ENCODE data around the gene GNB1L.

GNB1L gene

DNA sequence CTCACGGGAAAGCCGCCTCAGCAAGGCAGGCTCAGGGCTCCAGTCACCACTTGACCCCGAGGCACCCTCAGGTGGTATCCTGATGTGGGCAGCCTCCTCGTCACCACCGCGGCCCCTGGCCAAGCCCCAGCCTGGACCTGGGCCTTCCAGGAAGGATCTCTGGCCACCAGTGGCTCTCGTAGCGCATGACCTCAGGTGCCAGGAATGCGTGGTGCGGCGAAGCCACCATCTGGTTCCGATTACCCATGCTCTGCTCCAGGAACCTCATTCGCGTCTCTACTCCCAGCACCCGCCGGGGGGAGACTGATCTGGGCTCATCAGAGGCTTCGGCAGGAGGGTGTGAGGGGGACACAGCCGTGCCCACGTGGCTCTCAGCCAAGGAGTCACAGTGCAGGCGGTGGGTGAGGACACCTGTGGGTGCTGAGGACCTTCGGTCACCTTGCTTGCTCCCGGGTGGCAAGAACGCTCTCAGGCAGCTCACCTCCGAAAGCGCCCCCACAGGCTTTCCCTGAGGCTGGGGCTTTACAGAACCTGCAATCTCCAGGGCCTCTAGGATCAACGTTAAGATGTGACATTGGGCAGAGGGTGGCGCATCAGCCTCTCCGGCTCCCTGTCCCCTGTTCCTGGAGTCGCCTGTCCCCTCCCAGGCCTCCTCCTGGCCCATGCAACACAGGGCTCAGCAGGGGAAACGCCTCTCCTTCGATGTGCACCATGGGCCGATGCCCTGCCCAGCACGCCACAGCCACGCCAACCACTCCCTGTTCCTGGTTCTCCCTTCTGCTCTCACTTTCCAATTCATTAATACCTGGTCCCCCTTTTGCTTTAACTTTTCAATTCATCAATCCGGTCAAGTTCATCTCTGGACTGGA is 55.1 kb downstream of the GNB1L start:
- DNase-seq (ENCODE audit: low read depth in 1 of 2, low spot score in 1 of 2): no peak
- Histone ChIP-seq H3K27ac (replicated peaks) (no peak overlapping the region), H3K4me3 (replicated peaks; ENCODE audit: insufficient read depth, low read length) (no peak overlapping the region), H3K27me3 (ENCODE audit: insufficient read depth, poor library complexity, severe bottlenecking) (no peaks in the 10 kb centered on the region)
- TF ChIP-seq, protein P1, sequence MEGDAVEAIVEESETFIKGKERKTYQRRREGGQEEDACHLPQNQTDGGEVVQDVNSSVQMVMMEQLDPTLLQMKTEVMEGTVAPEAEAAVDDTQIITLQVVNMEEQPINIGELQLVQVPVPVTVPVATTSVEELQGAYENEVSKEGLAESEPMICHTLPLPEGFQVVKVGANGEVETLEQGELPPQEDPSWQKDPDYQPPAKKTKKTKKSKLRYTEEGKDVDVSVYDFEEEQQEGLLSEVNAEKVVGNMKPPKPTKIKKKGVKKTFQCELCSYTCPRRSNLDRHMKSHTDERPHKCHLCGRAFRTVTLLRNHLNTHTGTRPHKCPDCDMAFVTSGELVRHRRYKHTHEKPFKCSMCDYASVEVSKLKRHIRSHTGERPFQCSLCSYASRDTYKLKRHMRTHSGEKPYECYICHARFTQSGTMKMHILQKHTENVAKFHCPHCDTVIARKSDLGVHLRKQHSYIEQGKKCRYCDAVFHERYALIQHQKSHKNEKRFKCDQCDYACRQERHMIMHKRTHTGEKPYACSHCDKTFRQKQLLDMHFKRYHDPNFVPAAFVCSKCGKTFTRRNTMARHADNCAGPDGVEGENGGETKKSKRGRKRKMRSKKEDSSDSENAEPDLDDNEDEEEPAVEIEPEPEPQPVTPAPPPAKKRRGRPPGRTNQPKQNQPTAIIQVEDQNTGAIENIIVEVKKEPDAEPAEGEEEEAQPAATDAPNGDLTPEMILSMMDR (IDR thresholded peaks at IDR 0.05; ENCODE audit: insufficient read depth, low read length): no peak
- TF ChIP-seq REST (IDR thresholded peaks at IDR 0.05; ENCODE audit: insufficient replicate concordance, low read depth) (no peak), GABPA (IDR thresholded peaks at IDR 0.05; ENCODE audit: low read depth) (no peak), SPI1 (IDR thresholded peaks at IDR 0.05; ENCODE audit: borderline replicate concordance, low read depth) (no peak), POLR2AphosphoS5 (IDR thresholded peaks at IDR 0.05; ENCODE audit: low read depth) (no peak)

GRCh38 chr22:19798891-19799293 is 55.8 kb downstream of the GNB1L start:
- H3K27me3 ChIP-seq (ENCODE audit: insufficient read depth, poor library complexity, severe bottlenecking): no peaks in the 10 kb centered on the region
- TF ChIP-seq GABPA (IDR thresholded peaks at IDR 0.05; ENCODE audit: low read depth) (no peak), REST (IDR thresholded peaks at IDR 0.05; ENCODE audit: insufficient replicate concordance, low read depth) (no peak)
- TF ChIP-seq, protein P1 (IDR thresholded peaks at IDR 0.05; ENCODE audit: insufficient read depth, low read length): no peak
- no peak overlapping the region for H3K4me3 ChIP-seq (replicated peaks; ENCODE audit: insufficient read depth, low read length)
- DNase-seq (ENCODE audit: low read depth in 1 of 2, low spot score in 1 of 2): no peak
- H3K27ac ChIP-seq (replicated peaks): no peak overlapping the region

DNA sequence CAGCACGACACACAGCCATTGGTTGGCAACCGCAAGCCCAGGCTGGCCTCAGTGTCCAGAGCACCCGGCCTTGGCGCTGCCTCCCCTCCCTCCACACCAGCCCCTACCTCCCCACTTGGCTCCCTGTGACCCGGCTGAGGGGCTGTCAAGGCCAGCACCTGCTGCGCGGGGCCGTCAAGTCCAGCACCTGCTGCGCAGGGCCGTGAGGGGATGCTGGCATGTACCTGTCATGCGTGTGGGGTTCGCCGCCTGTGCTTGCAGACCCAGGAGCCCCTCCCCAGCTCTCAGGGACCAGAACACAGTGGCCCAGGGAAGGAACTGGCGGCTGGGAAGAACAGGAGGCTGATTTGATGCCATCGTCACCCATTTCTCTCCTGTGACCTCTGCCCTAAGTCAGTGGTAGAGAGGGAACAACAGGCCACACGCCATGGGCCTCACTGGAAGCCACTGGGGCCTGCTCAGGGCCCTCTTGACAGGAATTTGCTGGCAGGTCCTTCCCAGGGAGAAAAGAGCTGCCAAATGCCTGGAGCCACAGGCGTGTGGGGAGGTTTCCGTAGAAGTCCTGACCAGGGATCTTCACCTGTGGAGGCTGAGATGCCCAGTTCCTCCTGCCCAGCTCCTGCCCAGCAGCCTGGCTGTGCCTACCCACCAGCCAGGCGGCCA is 56.5 kb downstream of the GNB1L start:
- Histone ChIP-seq H3K27ac (replicated peaks) (no peak overlapping the region), H3K27me3 (ENCODE audit: insufficient read depth, poor library complexity, severe bottlenecking) (no peaks in the 10 kb centered on the region)
- no peak for DNase-seq (ENCODE audit: low read depth in 1 of 2, low spot score in 1 of 2)

More for the DNA sequence above, 56.5 kb downstream of the GNB1L start:
- TF ChIP-seq POLR2AphosphoS5 (IDR thresholded peaks at IDR 0.05; ENCODE audit: low read depth): no peak
- TF ChIP-seq, protein P1 (IDR thresholded peaks at IDR 0.05; ENCODE audit: insufficient read depth, low read length): no peak
- no peak for TF ChIP-seq REST (IDR thresholded peaks at IDR 0.05; ENCODE audit: insufficient replicate concordance, low read depth)
- TF ChIP-seq SPI1 (IDR thresholded peaks at IDR 0.05; ENCODE audit: borderline replicate concordance, low read depth): no peak
- no peak overlapping the region for H3K4me3 ChIP-seq (replicated peaks; ENCODE audit: insufficient read depth, low read length)
